GM13976 (cell line): Measurements from ENCODE around the gene FNIP2.

Experiments used
- DNase-seq: peaks from one replicate; pipeline ENCODE4 v3.0.0; 2012; ENCODE audit warnings: low spot score
- CTCF ChIP-seq: IDR thresholded peaks from 2 replicates; pipeline ENCODE4 v1.5.1; 2012; ENCODE audit warnings: borderline replicate concordance, mild to moderate bottlenecking; ENCODE audit not compliant: insufficient read depth; ENCODE audit errors: extremely low read depth, missing control alignments, control extremely low read depth
- in situ Hi-C: fragments of 300-500 bp; cut with MboI; formaldehyde crosslinking; loops from one replicate; pipeline ENCODE4 v1.12.0; 2022; ENCODE audit warnings: low sequenced_read_pairs, mixed read lengths, inconsistent platforms; ENCODE audit not compliant: unreplicated experiment

FNIP2 gene

GRCh38 chr4:158829254-158829653, 60.4 kb downstream of the FNIP2 start:
- TF ChIP-seq CTCF: no peak
- in situ Hi-C loops: loop anchor here (25.0 kb wide), 2 partner anchors 567 to 608 kb away; no protein-coding TSS in a partner anchor
- no peak for DNase-seq

- no peak for TF ChIP-seq CTCF
- in situ Hi-C loops: loop anchor here (25.0 kb wide), 2 partner anchors 571 to 604 kb away; no protein-coding TSS in a partner anchor
- DNase-seq: no peak
These were observed 64.8 kb downstream of the FNIP2 start for GRCh38 chr4:158833602-158834001.

GRCh38 chr4:158835226-158836001, 66.6 kb downstream of the FNIP2 start:
- DNase-seq: no peak
- in situ Hi-C loops: loop anchor here (25.0 kb wide), 2 partner anchors 573 to 602 kb away; no protein-coding TSS in a partner anchor
- no peak for TF ChIP-seq CTCF

- DNase-seq: no peak
- no peak for TF ChIP-seq CTCF
- in situ Hi-C loops: loop anchor here (25.0 kb wide), 2 partner anchors 574 to 601 kb away; no protein-coding TSS in a partner anchor
These were observed 67.2 kb downstream of the FNIP2 start for GRCh38 chr4:158836002-158836369.

GRCh38 chr4:158836828-158837449, 68.1 kb downstream of the FNIP2 start:
- no peak for DNase-seq
- in situ Hi-C loops: loop anchor here (25.0 kb wide), 2 partner anchors 575 to 600 kb away; no protein-coding TSS in a partner anchor
- TF ChIP-seq CTCF: no peak

GRCh38 chr4:158837527-158838141, 68.8 kb downstream of the FNIP2 start:
- no peak for TF ChIP-seq CTCF
- in situ Hi-C loops: loop anchor here (25.0 kb wide), 2 partner anchors 575 to 600 kb away; no protein-coding TSS in a partner anchor
- DNase-seq: no peak
